ENCODE measurements around the gene SPOCK2.
A peak's percentile ranks its signal among the peaks of the same experiment; 100 is the strongest.

The SPOCK2 gene

GRCh38 chr10:72099600-72099921 is 11.2 kb upstream of the SPOCK2 start:
- no peak overlapping the region for H3K4me3 Mint-ChIP-seq
- peaks cover 68% of the 10 kb centered on the region for H3K4me1 Mint-ChIP-seq (ENCODE audit: low read depth)
- H3K27ac Mint-ChIP-seq, result no peak overlapping the region
- H3K9me3 Mint-ChIP-seq, result no peaks in the 10 kb centered on the region
- H3K27me3 Mint-ChIP-seq, result no peaks in the 10 kb centered on the region
- peaks cover 77% of the 10 kb centered on the region for H3K36me3 Mint-ChIP-seq (ENCODE audit: low read depth)
- DNase-seq, result no peak

- H3K27ac Mint-ChIP-seq, result no peak overlapping the region
- no peak overlapping the region for H3K4me3 Mint-ChIP-seq
- no peaks in the 10 kb centered on the region for H3K27me3 Mint-ChIP-seq
- H3K9me3 Mint-ChIP-seq, result no peaks in the 10 kb centered on the region
- peaks cover 69% of the 10 kb centered on the region for H3K4me1 Mint-ChIP-seq (ENCODE audit: low read depth)
- DNase-seq, result no peak
- peaks cover 80% of the 10 kb centered on the region for H3K36me3 Mint-ChIP-seq (ENCODE audit: low read depth)
These were observed 10.7 kb upstream of the SPOCK2 start for GRCh38 chr10:72098836-72099599.

GRCh38 chr10:72098301-72098835 is 10.0 kb upstream of the SPOCK2 start:
- no peak for DNase-seq
- no peak overlapping the region for H3K27ac Mint-ChIP-seq
- peaks cover 68% of the 10 kb centered on the region for H3K4me1 Mint-ChIP-seq (ENCODE audit: low read depth)
- no peak overlapping the region for H3K4me3 Mint-ChIP-seq
- H3K36me3 Mint-ChIP-seq (ENCODE audit: low read depth), result peaks cover 81% of the 10 kb centered on the region
- no peaks in the 10 kb centered on the region for H3K9me3 Mint-ChIP-seq
- H3K27me3 Mint-ChIP-seq, result no peaks in the 10 kb centered on the region

- H3K27me3 Mint-ChIP-seq, result no peaks in the 10 kb centered on the region
- H3K4me3 Mint-ChIP-seq, result peak overlapping the region; percentile 13
- peak overlapping the region; percentile 82 for H3K27ac Mint-ChIP-seq
- peaks cover 72% of the 10 kb centered on the region for H3K4me1 Mint-ChIP-seq (ENCODE audit: low read depth)
- H3K36me3 Mint-ChIP-seq (ENCODE audit: low read depth), result peaks cover 77% of the 10 kb centered on the region
- no peak for DNase-seq
- no peaks in the 10 kb centered on the region for H3K9me3 Mint-ChIP-seq
These were observed 9.3 kb upstream of the SPOCK2 start for GRCh38 chr10:72097448-72098300.

- peaks cover 67% of the 10 kb centered on the region for H3K36me3 Mint-ChIP-seq (ENCODE audit: low read depth)
- H3K9me3 Mint-ChIP-seq, result no peaks in the 10 kb centered on the region
- H3K4me3 Mint-ChIP-seq, result peak overlapping the region; percentile 14
- peaks cover 70% of the 10 kb centered on the region for H3K4me1 Mint-ChIP-seq (ENCODE audit: low read depth)
- DNase-seq, result no peak
- no peaks in the 10 kb centered on the region for H3K27me3 Mint-ChIP-seq
- H3K27ac Mint-ChIP-seq, result peak overlapping the region; percentile 82
These were observed 8.0 kb upstream of the SPOCK2 start for GRCh38 chr10:72096115-72097000.

GRCh38 chr10:72095195-72095594 is 6.8 kb upstream of the SPOCK2 start:
- Mint-ChIP-seq H3K27me3 (no peaks in the 10 kb centered on the region), H3K36me3 (ENCODE audit: low read depth) (peaks cover 58% of the 10 kb centered on the region), H3K4me1 (ENCODE audit: low read depth) (peaks cover 70% of the 10 kb centered on the region), H3K9me3 (no peaks in the 10 kb centered on the region), H3K27ac (peak overlapping the region; percentile 86), H3K4me3 (peak overlapping the region; percentile 32)
- DNase-seq, result no peak

GRCh38 chr10:72094574-72094973 is 6.2 kb upstream of the SPOCK2 start:
- Mint-ChIP-seq H3K27ac (peak overlapping the region; percentile 65), H3K4me1 (ENCODE audit: low read depth) (peaks cover 76% of the 10 kb centered on the region), H3K4me3 (no peak overlapping the region), H3K9me3 (no peaks in the 10 kb centered on the region), H3K27me3 (no peaks in the 10 kb centered on the region), H3K36me3 (ENCODE audit: low read depth) (peaks cover 53% of the 10 kb centered on the region)
- no peak for DNase-seq

- peaks cover 78% of the 10 kb centered on the region for H3K4me1 Mint-ChIP-seq (ENCODE audit: low read depth)
- no peak for DNase-seq
- H3K27me3 Mint-ChIP-seq, result no peaks in the 10 kb centered on the region
- H3K9me3 Mint-ChIP-seq, result no peaks in the 10 kb centered on the region
- H3K36me3 Mint-ChIP-seq (ENCODE audit: low read depth), result peaks cover 48% of the 10 kb centered on the region
- H3K27ac Mint-ChIP-seq, result no peak overlapping the region
- H3K4me3 Mint-ChIP-seq, result no peak overlapping the region
These were observed 5.1 kb upstream of the SPOCK2 start for GRCh38 chr10:72093450-72093849.

- H3K27me3 Mint-ChIP-seq, result no peaks in the 10 kb centered on the region
- no peak for DNase-seq
- H3K36me3 Mint-ChIP-seq (ENCODE audit: low read depth), result peaks cover 49% of the 10 kb centered on the region
- H3K4me3 Mint-ChIP-seq, result no peak overlapping the region
- H3K27ac Mint-ChIP-seq, result no peak overlapping the region
- no peaks in the 10 kb centered on the region for H3K9me3 Mint-ChIP-seq
- peaks cover 76% of the 10 kb centered on the region for H3K4me1 Mint-ChIP-seq (ENCODE audit: low read depth)
These were observed 4.6 kb upstream of the SPOCK2 start for GRCh38 chr10:72092987-72093386.

- Mint-ChIP-seq H3K27me3 (no peaks in the 10 kb centered on the region), H3K4me1 (ENCODE audit: low read depth) (peaks cover 70% of the 10 kb centered on the region), H3K36me3 (ENCODE audit: low read depth) (peaks cover 45% of the 10 kb centered on the region), H3K9me3 (no peaks in the 10 kb centered on the region), H3K27ac (no peak overlapping the region), H3K4me3 (no peak overlapping the region)
- no peak for DNase-seq
These were observed 4.0 kb upstream of the SPOCK2 start for GRCh38 chr10:72092171-72092924.

GRCh38 chr10:72090326-72090725 is 2.0 kb upstream of the SPOCK2 start:
- peak overlapping the region; percentile 93 for H3K27ac Mint-ChIP-seq

GRCh38 chr10:72089618-72090017 is 1.3 kb upstream of the SPOCK2 start:
- peaks cover 43% of the 10 kb centered on the region for H3K36me3 Mint-ChIP-seq (ENCODE audit: low read depth)
- peak overlapping the region; percentile 93 for H3K27ac Mint-ChIP-seq
- H3K4me3 Mint-ChIP-seq, result peak overlapping the region; percentile 100
- no peak for DNase-seq
- H3K4me1 Mint-ChIP-seq (ENCODE audit: low read depth), result peaks cover 69% of the 10 kb centered on the region
- H3K27me3 Mint-ChIP-seq, result no peaks in the 10 kb centered on the region
- H3K9me3 Mint-ChIP-seq, result no peaks in the 10 kb centered on the region

More at GRCh38 chr10:72090326-72090725, 2.0 kb upstream of the SPOCK2 start:
- H3K27me3 Mint-ChIP-seq, result no peaks in the 10 kb centered on the region
- H3K36me3 Mint-ChIP-seq (ENCODE audit: low read depth), result peaks cover 40% of the 10 kb centered on the region
- H3K4me3 Mint-ChIP-seq, result no peak overlapping the region
- no peak for DNase-seq
- H3K9me3 Mint-ChIP-seq, result no peaks in the 10 kb centered on the region
- H3K4me1 Mint-ChIP-seq (ENCODE audit: low read depth), result peaks cover 67% of the 10 kb centered on the region

- H3K27me3 Mint-ChIP-seq, result no peaks in the 10 kb centered on the region
These were observed 681 bp upstream of the SPOCK2 start for GRCh38 chr10:72088889-72089575.

More at GRCh38 chr10:72088889-72089575, 681 bp upstream of the SPOCK2 start:
- H3K4me3 Mint-ChIP-seq, result peak overlapping the region; percentile 100
- no peaks in the 10 kb centered on the region for H3K9me3 Mint-ChIP-seq
- peak overlapping the region; percentile 99 for H3K27ac Mint-ChIP-seq
- H3K4me1 Mint-ChIP-seq (ENCODE audit: low read depth), result peaks cover 69% of the 10 kb centered on the region
- no peak for DNase-seq
- peaks cover 42% of the 10 kb centered on the region for H3K36me3 Mint-ChIP-seq (ENCODE audit: low read depth)

All from activated T-cell treated with anti-CD3 and anti-CD28 coated beads, Interleukin-2, amount 50 U/mL, for 24 hours (primary cell).